RKO (cell line): ENCODE measurements around the gene CD2BP2.
"Not testable (repeated sequence)": the region's sequence is repeated elsewhere in the genome, so short reads cannot be mapped to it uniquely, and the experiment has no call there.

Experiments
- DNase-seq: peaks from one replicate; pipeline ENCODE4 v3.0.0-alpha.2; 2016; ENCODE audit warnings: low spot score

CD2BP2 gene

DNA sequence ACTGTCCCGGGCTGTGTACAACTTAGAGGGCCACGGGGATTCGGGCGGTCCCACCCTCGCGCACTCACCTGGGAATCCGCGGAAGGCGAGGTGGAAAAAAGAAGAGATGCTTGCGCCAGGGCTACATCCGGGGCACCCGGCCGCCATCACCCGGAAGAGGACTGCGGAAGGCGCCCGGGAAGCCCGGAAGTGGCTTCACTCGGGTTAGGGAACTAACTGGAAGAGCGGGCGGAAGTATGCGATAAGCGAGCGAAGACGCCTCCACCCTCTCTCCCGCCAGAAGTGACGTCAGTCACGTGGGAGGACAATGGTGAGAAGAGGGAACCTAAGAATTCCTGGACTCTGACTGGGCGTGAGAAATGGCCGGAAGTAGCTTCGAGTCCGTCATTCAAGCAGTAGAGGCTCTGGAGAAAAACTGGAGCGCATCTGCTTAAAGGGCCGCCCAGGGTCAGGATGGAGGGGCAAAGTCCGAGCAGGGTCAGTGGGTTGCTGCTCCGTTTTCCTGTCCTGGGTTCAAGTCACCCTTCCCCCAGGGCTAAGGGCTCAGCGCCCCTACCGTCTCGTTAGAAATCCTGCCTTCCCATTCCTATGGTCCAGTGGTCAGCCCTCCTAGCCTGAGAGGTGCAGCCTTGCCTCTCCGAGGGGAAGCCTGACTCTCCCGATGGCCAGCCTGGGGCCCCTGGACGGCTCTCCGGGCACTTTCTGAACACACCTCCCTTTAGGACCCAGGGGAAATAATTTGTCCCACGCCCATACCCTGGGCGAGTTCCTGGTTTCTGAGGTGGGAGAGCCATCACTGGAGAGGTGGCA, at the start of gene CD2BP2:
Gene CD2BP2 (minus strand): TSS at position 165 of the 810 bp plus-strand sequence. CDS start 627 bp downstream, outside the sequence.
- peak; percentile 100 for DNase-seq

DNA sequence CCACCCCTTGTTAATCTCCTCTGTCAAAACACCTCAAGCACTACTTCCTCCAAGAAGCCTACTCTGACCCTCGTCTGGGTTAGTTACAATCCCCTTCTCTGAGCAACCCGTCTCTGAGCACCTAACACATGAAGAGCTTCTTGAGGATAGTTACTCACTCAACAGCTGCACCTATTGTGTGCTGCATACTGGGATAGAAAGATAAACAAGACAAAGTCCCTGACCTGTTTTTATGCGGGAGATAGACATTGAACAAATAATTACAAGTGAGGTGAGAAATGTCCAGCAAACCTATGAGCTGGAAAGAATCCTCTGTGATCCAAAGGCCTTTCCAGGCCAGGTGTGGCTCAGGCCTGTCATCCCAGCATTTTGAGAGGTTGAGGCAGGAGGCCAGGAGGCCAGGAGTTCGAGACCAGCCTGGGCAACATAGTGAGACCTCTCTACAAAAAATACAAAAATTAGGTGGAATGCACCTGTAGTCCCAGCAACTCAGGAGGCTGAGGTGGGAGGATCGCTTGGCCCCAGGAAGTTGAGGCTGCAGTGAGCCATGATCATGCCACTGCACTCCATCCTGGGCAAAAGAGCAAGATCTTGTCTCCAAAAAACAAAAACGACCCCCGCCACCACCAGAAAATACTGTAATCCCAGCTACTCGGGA, 46.8 kb upstream of the CD2BP2 start:
- DNase-seq = no peak

DNA sequence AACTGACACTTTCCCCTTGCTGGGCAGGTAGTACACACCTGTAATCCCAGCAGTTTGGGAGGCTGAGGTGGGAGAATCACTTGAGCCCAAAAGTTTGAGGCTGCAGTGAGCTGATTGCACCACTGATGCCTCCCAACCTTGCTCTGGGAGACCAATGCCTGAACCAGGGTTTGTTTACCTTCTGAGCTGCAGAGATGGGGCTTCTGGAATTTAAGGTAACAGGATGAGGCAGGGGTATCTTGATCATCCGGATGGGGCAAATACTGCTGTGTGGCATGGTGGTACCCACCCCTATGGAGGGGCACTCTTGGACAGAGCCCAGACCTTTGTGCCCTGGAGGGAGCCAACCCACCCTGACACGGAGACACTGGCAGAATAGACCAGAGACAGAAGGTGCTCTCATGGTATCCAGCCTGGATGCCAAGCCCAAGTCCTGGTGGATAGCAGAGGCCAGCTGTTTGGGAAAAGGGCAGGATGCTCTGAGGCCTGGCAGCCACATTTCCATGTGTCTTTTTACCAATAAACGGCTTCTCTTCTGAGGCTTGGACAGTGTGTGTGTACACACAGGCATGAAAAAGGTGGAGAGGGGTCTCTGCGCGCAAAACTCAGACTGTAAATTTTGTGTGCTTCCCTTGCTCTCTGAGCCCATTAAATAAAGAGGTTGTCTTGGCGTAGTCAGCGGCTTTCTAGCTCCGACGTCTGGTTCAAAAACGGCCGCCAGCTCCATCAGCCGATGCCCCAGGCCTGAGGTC, 44.5 kb upstream of the CD2BP2 start:
- peak; percentile 40 for DNase-seq

DNA sequence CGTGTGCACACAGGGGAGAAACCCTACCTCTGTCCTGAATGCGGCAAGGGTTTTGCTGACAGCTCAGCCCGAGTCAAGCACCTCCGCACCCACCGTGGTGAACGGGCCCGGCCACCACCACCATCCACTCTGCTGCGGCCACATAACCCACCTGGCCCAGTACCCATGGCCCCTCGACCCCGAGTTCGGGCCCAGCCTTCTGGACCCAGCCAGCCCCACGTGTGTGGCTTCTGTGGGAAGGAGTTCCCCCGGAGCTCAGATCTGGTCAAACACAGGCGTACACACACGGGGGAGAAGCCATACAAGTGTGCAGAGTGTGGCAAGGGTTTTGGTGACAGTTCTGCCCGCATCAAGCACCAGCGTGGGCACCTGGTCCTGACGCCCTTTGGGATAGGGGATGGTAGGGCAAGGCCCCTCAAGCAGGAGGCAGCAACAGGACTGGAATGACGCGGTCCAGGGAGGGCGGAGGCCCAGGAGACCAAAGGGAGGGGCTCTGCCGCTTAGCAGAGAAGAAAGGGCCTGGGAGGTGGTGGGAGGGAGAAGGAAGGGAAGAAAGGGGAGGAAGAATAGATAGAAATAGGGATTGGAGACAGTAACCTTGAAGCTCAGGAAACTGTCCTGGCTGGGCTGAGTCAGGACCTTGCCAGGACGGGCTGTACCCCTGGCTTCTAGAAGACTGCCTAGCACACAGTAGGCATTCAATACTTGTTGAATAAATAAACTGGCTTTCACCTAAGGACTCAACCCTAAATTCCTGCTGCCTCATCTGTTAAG, 43.7 kb upstream of the CD2BP2 start:
- no peak for DNase-seq

DNA sequence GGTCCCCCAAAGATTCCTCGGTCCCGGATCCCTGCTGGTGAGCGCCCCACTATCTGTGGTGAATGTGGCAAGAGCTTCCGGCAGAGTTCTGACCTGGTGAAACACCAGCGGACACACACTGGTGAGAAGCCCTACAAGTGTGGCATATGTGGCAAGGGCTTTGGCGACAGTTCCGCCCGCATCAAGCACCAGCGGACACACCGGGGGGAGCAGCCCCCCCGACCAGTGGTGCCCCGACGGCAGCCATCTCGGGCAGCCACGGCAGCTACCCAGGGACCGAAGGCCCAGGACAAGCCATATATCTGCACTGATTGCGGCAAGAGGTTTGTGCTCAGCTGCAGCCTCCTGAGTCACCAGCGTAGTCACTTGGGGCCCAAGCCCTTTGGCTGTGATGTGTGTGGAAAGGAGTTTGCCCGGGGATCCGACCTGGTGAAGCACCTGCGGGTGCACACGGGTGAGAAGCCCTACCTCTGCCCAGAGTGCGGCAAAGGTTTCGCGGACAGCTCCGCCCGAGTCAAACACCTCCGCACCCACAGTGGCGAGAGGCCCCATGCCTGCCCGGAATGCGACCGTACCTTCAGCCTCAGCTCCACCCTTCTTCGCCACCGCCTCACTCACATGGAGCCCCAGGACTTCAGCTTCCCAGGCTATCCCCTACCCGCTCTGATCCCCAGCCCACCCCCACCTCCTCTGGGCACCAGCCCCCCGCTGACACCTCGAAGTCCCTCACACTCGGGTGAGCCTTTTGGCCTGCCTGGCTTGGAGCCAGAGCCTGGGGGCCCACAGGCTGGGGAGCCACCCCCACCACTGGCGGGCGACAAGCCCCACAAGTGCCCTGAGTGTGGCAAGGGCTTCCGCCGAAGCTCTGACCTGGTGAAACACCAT, 42.9 kb upstream of the CD2BP2 start:
- no peak for DNase-seq

DNA sequence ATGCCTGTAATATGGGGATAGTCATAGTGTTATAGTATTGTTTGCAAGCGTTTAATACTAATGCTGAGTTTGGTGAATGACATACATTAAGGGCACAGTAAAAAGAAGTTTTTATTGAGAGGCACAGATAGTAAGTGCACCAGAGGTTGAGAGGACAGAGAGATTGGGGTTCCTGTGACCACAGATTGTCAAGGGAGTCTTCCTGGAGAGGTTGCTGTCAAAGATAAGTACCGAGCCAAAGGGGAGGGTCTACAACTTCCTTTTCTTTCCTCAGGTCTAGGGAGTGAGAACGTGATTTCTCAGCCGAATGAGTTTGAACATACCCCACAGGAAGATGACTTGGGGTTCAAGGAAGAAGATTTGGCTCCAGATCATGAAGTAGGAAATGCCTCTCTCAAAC, 41.9 kb upstream of the CD2BP2 start:
- DNase-seq = no peak

DNA sequence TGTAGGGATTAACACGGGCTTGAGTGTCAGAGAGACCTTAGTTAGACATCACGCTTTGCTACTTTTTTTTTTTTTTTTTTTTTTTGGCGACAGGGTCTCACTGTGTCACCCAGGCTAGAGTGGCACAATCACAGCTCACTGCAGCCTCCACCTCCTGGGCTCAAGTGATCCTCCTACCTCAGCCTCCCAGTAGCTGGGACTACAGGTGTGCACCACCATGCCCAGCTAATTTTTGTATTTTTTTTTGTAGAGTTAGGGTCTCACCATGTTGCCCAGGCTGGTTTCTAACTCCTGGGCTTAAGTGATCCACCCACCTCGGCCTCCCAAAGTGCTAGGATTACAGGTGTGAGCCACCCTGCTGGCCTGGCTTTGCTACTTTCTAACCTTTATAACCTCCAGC, 41.5 kb upstream of the CD2BP2 start:
- DNase-seq = not testable (repeated sequence)

DNA sequence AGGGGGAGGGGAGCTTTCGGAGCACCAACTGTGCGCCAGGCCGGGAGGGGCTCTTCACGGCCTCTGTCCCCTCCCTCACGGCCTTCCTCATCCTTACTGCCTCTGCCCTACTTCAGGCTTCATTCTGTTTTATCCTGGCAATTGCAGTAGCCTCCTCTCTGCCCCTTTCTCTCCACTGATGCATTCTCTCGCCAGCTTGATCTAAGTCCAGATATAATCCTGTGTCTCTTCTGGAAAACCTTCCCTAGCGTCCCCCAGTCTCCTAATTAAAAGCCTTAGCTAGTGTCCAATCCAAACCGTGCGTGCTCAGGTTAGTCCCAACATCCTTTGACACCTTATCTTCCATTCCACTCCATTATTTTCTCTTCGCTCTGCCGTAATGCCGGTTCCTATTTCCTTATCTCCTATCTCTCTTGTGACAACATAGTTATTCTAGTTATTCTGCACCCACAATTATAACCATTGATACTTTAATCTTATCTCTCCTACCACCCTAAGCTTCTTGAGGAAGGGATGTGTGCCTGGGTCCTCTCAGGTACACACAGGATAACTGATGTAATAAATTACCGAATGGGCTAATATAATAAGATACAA, 41.0 kb upstream of the CD2BP2 start:
- DNase-seq = peak; percentile 59

DNA sequence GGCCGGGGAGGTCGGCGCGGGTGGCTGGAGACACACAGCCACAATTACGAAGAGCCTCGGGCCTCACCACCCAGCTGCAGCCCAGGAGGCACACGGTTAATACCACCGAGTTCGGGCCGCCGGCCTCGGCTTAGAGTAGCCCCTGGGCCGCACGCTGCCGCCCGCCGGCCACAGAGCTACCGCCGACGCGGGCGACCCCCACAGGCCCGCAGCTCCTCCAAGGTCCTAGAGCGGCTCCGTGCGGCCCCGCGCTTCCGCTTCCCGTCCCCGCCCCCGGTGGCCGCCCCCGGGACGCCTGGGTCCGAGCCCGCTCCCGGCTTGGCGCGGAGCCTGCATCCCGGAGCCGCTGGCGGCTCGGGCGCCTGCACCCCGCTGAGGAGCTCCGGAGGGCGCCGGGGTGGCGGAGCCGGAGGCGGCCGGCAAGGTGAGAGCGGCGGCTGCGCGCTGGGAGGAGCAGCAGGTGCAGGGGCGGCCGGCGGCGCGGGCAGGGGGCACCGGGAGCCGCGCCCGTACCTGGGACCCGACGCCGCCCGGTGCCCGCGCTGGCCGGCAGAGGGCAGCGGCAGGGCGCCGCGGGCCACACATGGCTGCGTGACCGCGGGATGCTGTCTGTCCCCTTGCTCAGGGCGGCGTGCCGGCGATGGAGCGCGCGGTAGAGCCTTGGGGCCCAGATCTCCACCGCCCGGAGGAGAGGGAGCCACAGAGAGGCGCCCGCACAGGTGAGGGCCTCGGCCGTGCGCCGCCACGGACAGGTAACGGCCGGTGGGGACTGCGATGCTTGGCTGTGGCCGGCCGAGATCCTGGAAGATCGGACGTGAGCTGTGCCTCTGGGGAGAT, 40.3 kb upstream of the CD2BP2 start, which contains the start of gene ZNF48:
Gene ZNF48 (plus strand): TSS at position 266 of the 837 bp plus-strand sequence. CDS start 375 bp downstream, at position 641.
- peak; percentile 89 for DNase-seq

DNA sequence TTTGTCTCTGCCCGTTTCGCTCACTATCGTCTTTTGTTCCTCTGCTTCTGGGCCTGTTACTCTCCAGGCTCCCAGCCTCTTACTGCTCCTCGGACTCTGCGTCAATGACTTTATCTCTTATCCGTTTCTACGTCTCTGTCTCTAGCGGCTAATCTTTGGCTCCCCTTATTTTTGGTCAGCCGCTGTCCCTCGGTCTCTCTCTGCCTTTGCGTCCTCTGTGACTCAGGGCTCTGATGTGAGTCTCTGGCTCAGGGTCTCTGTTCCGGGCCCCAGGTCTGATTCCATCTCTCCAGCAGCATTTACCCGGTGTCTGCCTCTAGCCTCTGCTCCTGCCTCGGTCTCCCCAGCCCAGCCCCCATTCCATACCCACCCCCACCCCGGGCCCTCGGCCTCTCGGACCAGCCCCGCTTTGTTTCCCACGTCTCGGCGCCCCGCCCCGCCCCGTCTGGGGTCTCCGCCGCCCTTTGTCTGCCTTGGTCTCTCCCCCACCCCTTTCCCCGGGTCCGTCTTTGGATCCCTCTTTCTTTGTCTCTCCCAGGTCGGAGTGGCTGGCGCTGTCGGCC, 39.6 kb upstream of the CD2BP2 start:
- DNase-seq = peak; percentile 65

DNA sequence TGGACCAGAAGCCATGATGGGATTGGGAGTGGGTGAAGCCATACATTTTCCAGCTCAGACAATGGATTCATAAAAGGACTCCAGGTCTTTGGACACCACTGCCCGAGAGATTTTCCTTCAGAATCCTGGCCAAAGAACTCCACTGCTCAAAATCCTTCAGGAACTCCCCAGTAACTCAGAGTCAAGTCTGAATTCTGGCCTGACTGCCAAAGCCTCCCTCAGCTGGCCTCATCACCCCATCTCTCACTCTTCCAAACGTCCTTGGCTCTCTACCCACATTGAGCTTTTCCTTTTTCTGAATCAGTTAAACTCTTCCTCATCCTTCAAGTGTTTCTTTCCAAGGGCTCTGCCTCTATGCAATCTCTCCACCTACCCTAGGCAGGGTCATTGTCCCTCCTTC, 28.4 kb upstream of the CD2BP2 start:
- DNase-seq = no peak

DNA sequence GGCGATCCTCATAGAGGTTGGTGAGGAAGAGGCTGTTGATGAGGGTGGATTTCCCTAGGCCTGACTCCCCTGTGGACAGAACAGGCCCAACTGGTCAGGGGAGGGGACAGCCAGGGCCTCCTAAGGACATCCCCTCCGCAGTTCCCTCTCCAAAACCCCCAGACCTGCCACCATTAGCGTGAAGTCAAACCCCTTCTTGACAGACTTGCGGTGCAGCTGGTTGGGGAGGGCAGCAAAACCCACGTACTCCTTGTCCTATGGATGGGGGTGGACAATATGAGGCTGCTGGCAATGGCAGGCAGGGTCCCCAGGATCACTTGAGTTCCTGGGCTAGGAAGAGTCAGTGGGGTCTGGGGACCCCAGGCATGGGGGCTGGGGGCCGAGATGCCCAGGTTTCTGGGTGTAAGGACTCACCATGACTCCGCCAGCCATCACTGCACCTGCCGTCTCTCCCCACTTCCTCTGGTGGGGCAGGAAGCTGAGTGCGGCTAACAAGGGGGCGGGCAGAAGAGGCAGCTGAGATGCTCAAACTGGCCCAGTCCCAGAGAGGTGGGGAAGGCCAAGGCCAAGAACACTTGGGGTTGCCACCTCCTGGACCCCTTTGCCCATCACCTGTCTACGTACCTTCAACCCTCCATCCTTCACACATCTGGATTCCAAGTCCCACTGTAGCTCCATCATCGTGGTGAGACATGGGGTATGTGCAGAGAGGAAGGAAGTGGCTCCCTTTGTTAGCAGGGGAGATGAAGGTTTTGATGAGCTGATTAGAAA, 27.2 kb upstream of the CD2BP2 start, which contains the start of gene SEPTIN1:
Gene SEPTIN1 (minus strand): TSS at position 451 of the 771 bp plus-strand sequence. CDS start 19 bp downstream, at position 432.
- no peak for DNase-seq

DNA sequence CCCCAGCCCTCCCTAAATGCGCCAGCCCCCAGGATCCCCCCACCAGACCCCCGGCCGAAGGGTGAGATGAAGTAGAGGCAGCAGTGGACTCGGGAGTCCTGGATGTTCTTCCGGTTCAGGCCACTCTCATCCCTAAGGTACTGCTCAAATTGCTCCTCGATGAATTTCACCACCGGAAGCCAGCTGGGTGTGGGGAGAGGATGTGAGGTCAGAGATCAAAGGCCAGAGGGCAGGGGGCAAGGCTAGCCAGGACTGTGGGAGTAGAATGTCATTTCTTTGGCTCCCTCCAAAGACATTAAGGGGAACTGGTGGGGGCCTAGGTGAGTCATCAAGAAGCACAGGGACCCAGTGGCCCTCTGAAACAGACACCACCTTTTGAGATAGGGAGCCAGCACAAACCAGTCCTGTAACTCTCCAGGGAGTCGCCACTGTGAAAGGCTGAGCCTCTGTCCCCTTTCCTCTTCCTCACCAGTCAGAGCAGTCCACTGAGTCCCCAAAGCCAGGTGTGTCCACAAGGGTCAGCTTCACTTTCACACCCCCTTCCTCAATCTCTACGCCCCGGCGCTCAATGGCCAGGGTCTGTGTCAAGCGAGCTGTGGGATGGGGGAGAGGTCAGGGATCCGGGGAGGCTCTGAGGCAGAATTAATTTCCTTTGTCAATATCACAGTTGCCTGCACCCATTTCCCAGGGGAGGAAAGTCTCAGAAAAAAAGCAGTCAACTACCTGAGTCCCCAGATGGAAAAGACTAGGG, 26.4 kb upstream of the CD2BP2 start:
- no peak for DNase-seq

DNA sequence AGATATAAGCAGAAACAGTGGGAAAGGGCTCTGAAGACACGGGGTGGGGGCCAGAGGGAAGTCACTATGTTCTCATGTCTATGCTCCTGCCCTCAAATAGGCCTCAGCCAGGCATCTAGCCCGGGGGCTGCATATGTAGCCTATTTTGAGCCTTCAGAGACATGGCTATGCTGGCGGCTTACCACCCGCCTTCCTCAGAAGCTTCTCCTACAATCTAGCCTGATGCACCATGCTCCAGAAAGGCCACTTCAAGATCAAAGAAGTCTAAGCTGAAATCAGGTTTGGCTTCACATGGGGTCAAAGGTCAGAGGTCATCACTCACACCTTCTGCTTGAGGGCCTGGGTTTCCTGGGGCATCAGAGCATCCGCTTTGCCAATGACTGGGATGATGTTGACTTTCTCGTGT, 25.7 kb upstream of the CD2BP2 start:
- no peak for DNase-seq

DNA sequence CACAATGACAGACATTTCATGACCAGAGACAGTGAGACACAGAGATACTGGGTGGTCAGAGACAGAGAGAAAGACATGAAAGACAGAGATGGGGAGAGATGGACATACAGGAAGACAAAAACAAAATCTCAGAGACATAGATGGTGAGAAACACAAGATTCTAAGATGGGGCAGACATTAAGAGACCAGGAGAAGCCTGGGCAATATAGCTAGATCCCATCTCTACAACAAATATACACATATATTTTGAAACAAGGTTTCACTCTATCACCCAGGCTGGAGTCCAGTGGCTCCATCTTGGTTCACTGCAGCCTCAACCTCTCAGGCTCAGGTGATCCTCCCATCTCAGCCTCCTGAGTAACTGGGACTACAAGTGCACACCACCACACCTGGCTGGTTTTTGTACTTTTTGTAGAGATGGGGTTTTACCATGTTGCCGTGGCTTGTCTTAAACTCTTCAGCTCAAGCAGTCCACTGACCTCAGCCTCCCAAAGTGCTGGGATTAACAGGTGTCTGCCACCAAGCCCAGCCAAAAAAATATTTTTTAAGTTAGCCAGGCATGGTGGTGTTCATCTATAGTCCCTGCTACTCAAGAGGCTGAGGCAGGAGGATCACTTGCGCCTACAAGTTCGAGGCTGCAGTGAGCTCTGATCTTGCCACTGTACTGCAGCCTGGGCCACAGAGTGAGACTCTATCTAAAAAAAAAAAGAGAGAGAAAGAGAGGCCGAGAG, 25.1 kb upstream of the CD2BP2 start:
- no peak for DNase-seq

DNA sequence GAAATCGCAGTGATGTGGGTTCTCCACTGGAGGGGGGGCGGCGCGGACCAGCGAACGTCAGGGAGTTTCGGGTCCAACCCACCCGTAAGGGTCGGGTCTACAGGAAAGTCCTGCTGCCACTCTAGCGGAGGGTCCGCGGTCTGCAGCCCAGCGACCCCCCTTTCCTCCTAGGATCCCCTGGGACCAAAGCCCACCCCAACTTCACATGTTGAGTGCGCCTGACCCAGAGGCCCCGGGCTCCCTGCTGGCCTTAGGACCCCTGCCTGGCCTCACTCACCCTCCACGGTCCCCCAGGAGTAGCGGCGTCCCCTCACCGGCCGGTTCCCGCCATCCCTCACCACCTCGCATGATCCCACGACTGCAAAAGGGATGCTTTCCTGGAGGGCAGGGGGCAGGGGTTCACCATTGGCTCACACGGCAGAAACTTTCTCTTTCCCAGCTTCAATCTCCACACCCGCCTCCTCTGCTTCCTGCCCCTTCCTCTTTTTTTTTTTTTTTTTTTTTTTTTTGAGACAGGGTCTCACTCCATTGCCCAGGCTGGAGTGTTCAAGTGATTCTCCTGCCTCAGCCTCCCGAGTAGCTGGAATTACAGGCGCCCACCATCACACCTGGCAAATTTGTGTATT, 24.2 kb upstream of the CD2BP2 start:
- DNase-seq = no peak
